ENCODE measurements around the gene IFNE.
"Not testable (repeated sequence)": the region's sequence is repeated elsewhere in the genome, so short reads cannot be mapped to it uniquely, and the experiment has no call there.

The IFNE gene

GRCh38 chr9:21502586-21502985 lies 20.5 kb upstream of the IFNE start:
- H3K27ac ChIP-seq = no peak overlapping the region

DNA sequence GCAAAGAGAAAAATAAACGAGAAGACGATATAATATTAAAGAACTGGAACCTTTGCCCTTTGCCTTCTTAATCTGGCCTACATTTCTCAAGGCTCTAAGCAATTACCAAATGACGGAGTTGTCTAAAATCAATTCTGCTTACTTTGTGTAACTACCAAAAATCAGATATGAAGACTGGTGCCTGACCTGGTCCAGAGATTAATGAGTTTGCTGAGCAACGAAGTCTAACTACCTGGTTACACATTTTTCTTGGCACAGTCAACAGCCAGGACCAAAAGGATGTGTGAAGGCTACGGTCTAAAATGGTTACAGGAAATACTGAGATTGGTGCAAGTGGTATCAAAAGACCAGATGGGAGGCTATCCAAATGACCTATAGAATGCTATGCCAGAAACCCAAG lies 17.8 kb upstream of the IFNE start:
- Histone ChIP-seq H3K27ac (no peak overlapping the region), H3K4me3 (no peak overlapping the region)

More at GRCh38 chr9:21502586-21502985, 20.5 kb upstream of the IFNE start:
- no peak overlapping the region for H3K4me3 ChIP-seq

DNA sequence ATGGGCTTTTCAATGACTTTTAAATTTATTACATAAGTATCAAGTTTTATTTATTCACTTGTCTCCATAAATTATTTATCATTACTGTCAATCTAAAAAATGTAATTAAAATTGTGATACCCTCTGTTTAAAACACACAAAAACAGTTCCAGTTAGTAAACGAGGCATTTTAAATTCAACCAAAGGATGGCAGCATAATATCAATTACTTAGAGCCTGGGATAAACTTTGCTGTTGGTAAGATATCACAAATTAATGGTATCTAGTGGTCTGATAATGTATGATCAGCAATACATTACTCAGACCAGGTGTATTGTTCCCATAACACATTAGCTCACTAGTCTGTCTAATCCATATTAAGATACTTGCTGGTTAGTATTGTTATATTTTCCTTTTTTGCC lies 9.6 kb upstream of the IFNE start:
- H3K4me3 ChIP-seq = no peak overlapping the region
- no peak overlapping the region for H3K27ac ChIP-seq

DNA sequence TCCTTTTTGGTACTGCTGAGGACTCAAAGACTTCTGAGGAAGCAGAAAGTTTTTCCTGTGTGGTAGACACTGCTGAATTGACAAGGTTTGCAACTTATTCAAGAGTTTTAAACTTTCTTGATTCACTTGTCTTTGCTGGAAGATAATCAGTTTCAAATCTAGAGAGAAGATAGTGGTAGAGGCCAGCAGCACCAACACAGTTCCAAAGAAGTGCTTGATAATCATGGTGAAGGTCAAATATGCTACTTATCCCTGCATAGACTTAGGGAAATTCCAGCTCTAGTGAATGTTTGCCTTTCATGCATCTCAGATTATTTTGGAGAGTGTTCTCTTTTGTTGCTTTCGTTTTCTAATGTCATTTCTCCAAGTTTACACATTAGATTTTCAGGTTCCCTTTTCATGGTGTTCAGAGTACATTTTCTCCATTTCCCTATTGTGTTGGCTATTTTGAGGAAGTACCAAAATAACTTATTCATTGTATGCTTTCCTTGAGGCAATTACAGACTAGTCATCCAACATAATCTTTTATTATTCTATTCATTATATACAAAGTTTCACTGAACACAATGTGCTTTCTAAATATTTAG lies 550 bp downstream of the IFNE start:
- Histone ChIP-seq H3K4me3 (no peak overlapping the region), H3K27ac (peak overlapping the region in 1 of 21 experiments; percentile 48)

GRCh38 chr9:21479152-21479702 lies 2.9 kb downstream of the IFNE start:
- no peak overlapping the region for H3K27ac ChIP-seq
- H3K4me3 ChIP-seq = no peak overlapping the region

- H3K4me3 ChIP-seq = no peak overlapping the region
- no peak overlapping the region for H3K27ac ChIP-seq
Observed at GRCh38 chr9:21477466-21477865, 4.6 kb downstream of the IFNE start.

DNA sequence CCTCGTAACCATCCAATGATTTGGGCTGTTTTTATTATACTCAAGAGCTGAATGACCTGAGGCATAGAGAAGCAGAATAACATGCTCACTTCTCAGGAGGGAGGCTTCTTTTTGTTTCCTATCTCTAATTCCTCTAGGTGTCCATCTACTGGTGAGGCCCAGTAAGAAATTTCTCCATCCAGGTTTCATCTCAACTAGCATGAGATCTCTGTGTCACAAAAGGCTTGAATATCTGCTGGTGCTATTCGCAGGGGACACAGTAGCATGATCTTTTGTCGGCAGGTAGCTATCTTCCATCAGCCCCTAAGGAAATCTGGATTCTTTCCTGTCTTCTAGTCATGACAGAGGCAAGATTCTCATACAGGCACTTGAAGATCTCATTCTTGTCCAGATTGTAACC lies 8.9 kb downstream of the IFNE start:
- no peak overlapping the region for H3K27ac ChIP-seq
- no peak overlapping the region for H3K4me3 ChIP-seq

- H3K4me3 ChIP-seq = no peak overlapping the region
Observed at GRCh38 chr9:21470126-21470525, 12.0 kb downstream of the IFNE start.

DNA sequence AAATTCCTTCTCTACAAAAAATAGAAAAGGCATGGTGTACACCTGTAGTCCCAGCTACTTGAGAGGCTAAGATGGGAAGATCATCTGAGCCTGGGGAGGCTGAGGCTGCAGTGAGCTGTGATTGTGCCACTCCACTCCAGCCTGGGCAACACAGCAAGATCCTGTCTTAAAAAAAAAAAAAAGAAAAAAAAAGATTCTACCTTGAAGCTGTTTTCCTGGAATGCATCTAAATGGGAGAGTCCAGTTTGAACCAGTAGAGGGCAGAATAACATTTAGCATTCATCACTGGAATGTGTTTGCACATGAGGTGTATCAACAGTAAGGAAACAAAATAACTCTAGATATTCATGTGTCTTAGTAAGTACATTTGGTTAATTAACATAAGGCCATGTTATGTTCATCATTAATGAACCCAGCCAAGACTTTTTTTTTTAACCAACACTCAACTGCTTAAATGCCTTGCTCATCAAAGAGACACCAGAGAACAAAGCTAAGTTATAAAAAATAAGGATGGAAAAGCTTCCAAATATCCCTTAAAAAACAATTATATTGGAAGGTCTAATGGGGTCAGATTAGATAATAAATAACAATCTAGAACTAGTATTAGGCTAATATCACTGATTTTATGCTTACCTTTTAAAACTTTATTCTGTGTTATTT lies 16.1 kb downstream of the IFNE start:
- Histone ChIP-seq H3K4me3 (no peak overlapping the region), H3K27ac (no peak overlapping the region)

More at GRCh38 chr9:21470126-21470525, 12.0 kb downstream of the IFNE start:
- H3K27ac ChIP-seq = no peak overlapping the region

DNA sequence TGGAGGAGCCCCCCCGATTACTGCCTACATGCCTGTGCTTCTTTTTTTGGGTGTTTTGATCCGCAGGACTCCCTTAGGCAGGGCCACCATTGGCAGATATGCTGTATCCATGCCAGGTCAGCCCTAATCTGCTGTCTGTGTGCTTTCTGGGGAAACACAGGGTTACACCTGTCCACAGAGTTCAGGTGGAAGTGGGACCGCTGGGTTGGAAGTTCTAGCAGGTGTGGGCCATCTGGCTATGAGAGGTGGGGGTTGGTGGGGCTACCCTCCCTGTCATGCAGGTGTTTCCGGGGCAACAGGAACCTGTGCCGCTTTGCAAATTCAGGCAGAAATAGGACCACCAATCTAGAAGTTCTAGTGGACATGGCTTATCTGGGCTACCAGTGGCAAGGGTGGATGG lies 17.0 kb downstream of the IFNE start:
- Histone ChIP-seq H3K4me3 (no peak overlapping the region), H3K27ac (no peak overlapping the region)

- Histone ChIP-seq H3K27ac (no peak overlapping the region), H3K4me3 (no peak overlapping the region)
Observed at GRCh38 chr9:21461377-21461776, 20.7 kb downstream of the IFNE start.

- no peak overlapping the region for H3K4me3 ChIP-seq
- no peak overlapping the region for H3K27ac ChIP-seq
Observed at GRCh38 chr9:21455320-21455719, 26.8 kb downstream of the IFNE start.

- Histone ChIP-seq H3K4me3 (no peak overlapping the region), H3K27ac (no peak overlapping the region)
Observed at GRCh38 chr9:21454149-21454548, 28.0 kb downstream of the IFNE start.

- no peak overlapping the region for H3K4me3 ChIP-seq
- H3K27ac ChIP-seq = no peak overlapping the region
Observed at GRCh38 chr9:21452681-21453080, 29.4 kb downstream of the IFNE start.

- no peak overlapping the region for H3K27ac ChIP-seq
- no peak overlapping the region for H3K4me3 ChIP-seq
Observed at GRCh38 chr9:21450733-21451394, 31.2 kb downstream of the IFNE start.

DNA sequence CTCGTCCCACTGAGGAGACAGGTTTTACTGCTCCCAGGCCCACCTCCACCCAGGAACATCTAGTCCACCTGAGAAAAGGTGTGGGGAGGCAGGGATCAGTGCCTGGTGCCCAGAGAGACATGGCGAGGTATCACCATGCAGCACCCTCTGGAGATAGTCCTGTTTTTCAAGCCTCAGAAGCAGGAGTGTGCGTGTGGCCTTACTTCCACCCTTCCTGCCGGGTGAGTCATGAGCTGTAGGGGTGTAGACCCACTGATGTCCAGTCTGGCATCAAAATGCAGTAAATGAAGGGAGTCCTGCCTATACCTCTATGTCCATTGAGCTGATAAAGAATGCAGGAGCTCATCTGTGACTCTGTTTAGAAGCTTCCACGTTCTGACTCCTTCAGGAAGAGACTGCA lies 32.8 kb downstream of the IFNE start:
- H3K4me3 ChIP-seq, H3K27ac ChIP-seq: not testable (repeated sequence)

DNA sequence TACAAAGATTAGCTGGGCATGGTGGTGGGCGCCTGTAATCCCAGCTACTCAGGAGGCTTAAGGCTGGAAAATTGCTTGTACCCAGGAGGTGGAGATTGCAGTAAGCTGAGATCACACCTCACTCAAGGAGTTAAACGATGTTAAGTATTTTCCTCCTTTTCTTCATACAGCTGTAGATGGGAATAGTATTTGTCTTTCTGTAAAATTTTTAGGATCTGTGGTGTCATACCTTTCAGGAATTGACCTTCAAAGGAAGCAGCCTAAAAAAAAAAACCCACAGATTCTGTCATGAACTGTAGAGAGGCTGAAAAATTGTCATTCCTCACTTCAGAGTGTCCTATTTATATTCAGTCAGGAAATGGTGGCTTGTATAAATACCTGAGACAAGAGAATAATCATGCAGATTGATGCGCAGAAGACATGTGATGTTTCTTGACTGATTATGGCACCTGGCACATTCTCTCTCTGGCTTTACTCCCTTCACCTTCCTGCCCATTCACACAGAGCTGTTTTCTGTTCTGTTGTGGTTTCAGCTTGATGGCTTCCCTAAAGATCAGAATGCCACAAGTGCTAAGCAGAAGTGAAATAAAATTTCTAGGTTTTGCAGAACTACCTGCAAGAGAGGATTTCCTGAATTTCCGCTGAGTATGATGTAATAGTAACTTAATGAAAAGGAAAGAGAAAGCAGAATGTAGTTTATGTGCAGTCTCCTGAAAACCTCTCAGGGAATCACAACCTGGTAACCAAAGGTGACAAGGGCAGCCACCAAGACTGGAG lies 38.1 kb downstream of the IFNE start:
- no peak overlapping the region for H3K4me3 ChIP-seq

GRCh38 chr9:21440139-21440538 lies 42.0 kb downstream of the IFNE start, which contains the start of gene IFNA1:
Gene IFNA1, plus strand, starts transcription at chr9:21440439. Its CDS starts 69 bp downstream, at chr9:21440508.
- H3K4me3 ChIP-seq = no peak within 1 kb of the TSS
- no peak within 1 kb of the TSS for H3K27ac ChIP-seq

More for the DNA sequence above, 38.1 kb downstream of the IFNE start:
- no peak overlapping the region for H3K27ac ChIP-seq

DNA sequence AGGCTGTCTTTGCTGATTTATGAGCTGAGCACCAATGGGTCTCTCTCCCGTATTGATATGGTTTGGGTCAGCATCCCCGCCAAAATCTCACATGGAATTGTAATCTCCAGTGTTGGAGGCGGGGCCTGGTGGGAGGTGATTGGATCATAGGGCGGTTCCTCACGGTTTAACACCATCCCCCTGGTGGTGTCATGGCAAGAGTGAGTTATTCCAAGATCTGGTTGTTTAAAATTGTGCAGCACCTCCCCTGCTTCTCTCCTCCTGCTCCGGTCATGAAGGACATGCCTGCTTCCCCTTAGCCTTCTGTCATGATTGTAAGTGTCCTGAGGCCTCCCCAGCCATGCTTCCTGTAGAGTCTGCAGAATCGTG lies 47.1 kb downstream of the IFNE start:
- H3K4me3 ChIP-seq, H3K27ac ChIP-seq: not testable (repeated sequence)
